GM18868 (cell line): ENCODE results near the gene FAM50B.

ENCODE experiments used
- ATAC-seq: cut with Tn5 transposase; IDR thresholded peaks from one replicate; pipeline ENCODE4 v1.9.1; 2021; ENCODE audit warnings: mild to moderate bottlenecking, moderate library complexity; ENCODE audit not compliant: unreplicated experiment

The FAM50B gene

GRCh38 chr6:3848925-3849605 lies at the start of gene FAM50B:
Gene FAM50B (plus strand): TSS chr6:3849373. CDS start chr6:3849812, 439 bp downstream.
- peak; percentile 81 for ATAC-seq

GRCh38 chr6:3799719-3800118 lies 49.5 kb upstream of the FAM50B start:
- ATAC-seq, result no peak

GRCh38 chr6:3800850-3801591 lies 48.2 kb upstream of the FAM50B start:
- ATAC-seq, result no peak

GRCh38 chr6:3801960-3802359 lies 47.2 kb upstream of the FAM50B start:
- peak; percentile 55 for ATAC-seq

GRCh38 chr6:3803627-3804468 lies 45.3 kb upstream of the FAM50B start:
- ATAC-seq, result peak; percentile 56

GRCh38 chr6:3804964-3805363 lies 44.2 kb upstream of the FAM50B start:
- ATAC-seq, result no peak

GRCh38 chr6:3805448-3806123 lies 43.6 kb upstream of the FAM50B start:
- ATAC-seq, result no peak

GRCh38 chr6:3806169-3806922 lies 42.8 kb upstream of the FAM50B start:
- no peak for ATAC-seq

GRCh38 chr6:3808199-3808598 lies 41.0 kb upstream of the FAM50B start:
- ATAC-seq, result no peak

- no peak for ATAC-seq
These were observed 40.2 kb upstream of the FAM50B start for GRCh38 chr6:3808759-3809514.

- ATAC-seq, result no peak
These were observed 39.7 kb upstream of the FAM50B start for GRCh38 chr6:3809515-3809891.

- ATAC-seq, result no peak
These were observed 39.2 kb upstream of the FAM50B start for GRCh38 chr6:3809982-3810381.

- ATAC-seq, result no peak
These were observed 38.0 kb upstream of the FAM50B start for GRCh38 chr6:3811191-3811590.

GRCh38 chr6:3812596-3812995 lies 36.6 kb upstream of the FAM50B start:
- no peak for ATAC-seq

- peak; percentile 82 for ATAC-seq
These were observed 35.9 kb upstream of the FAM50B start for GRCh38 chr6:3813150-3813780.

GRCh38 chr6:3813918-3814317 lies 35.3 kb upstream of the FAM50B start:
- no peak for ATAC-seq

- no peak for ATAC-seq
These were observed 34.6 kb upstream of the FAM50B start for GRCh38 chr6:3814539-3814938.

GRCh38 chr6:3816251-3816650 lies 32.9 kb upstream of the FAM50B start:
- no peak for ATAC-seq
